Progenitor cell of endocrine pancreas (in vitro differentiated cells): ENCODE results near the gene KAT2B. TPM values are rescaled to one million over a fixed set of nuclear protein-coding genes. Genes with fewer than 3 reads are reported as not detected.

ENCODE experiments used
- DNase-seq: peaks from one replicate; pipeline ENCODE4 v3.0.0; 2021; ENCODE audit warnings: low spot score; ENCODE audit not compliant: unreplicated experiment
- H3K27ac Mint-ChIP-seq: 2 replicates; pipeline ENCODE4 v1.8.0; 2021; ENCODE audit warnings: mild to moderate bottlenecking, moderate library complexity, mixed read lengths
- H3K27me3 Mint-ChIP-seq: 2 replicates; pipeline ENCODE4 v1.8.0; 2021; ENCODE audit warnings: mixed read lengths
- H3K36me3 Mint-ChIP-seq: 2 replicates; pipeline ENCODE4 v1.8.0; 2022; ENCODE audit warnings: mixed read lengths; ENCODE audit not compliant: insufficient read depth
- H3K4me1 Mint-ChIP-seq: 2 replicates; pipeline ENCODE4 v1.8.0; 2021; ENCODE audit warnings: low read depth, mixed read lengths
- H3K4me3 Mint-ChIP-seq: 2 replicates; pipeline ENCODE4 v1.8.0; 2021; ENCODE audit warnings: low read depth, mild to moderate bottlenecking, moderate library complexity, mixed read lengths
- H3K9me3 Mint-ChIP-seq: 2 replicates; pipeline ENCODE4 v1.8.0; 2021; ENCODE audit warnings: low read depth, mixed read lengths
- CTCF ChIP-seq: fragments of 200-600 bp; sonication (generic); IDR thresholded peaks from one replicate; pipeline ENCODE4 v1.5.0; 2021; ENCODE audit warnings: antibody characterized with exemption, mild to moderate bottlenecking; ENCODE audit not compliant: unreplicated experiment
- total RNA-seq: library from RNA; stranded (reverse); gene quantifications from 2 replicates; pipeline ENCODE4 v1.2.1, GENCODE V29; 2021

KAT2B gene
- total RNA-seq, 1 donor from 2014 or later, result 17.1 TPM

GRCh38 chr3:20100151-20100550 lies 59.9 kb downstream of the KAT2B start:
- TF ChIP-seq CTCF, result no peak
- H3K27me3 Mint-ChIP-seq, result no peaks in the 10 kb centered on the region
- no peak overlapping the region for H3K27ac Mint-ChIP-seq
- no peak overlapping the region for H3K4me3 Mint-ChIP-seq
- peaks cover 2% of the 10 kb centered on the region for H3K36me3 Mint-ChIP-seq
- H3K9me3 Mint-ChIP-seq, result no peaks in the 10 kb centered on the region
- no peaks in the 10 kb centered on the region for H3K4me1 Mint-ChIP-seq
- DNase-seq, result no peak

- H3K4me1 Mint-ChIP-seq, result no peaks in the 10 kb centered on the region
- H3K36me3 Mint-ChIP-seq, result no peaks in the 10 kb centered on the region
- no peak overlapping the region for H3K4me3 Mint-ChIP-seq
- no peak overlapping the region for H3K27ac Mint-ChIP-seq
- H3K27me3 Mint-ChIP-seq, result no peaks in the 10 kb centered on the region
- DNase-seq, result no peak
- H3K9me3 Mint-ChIP-seq, result no peaks in the 10 kb centered on the region
- TF ChIP-seq CTCF, result no peak
Observed at GRCh38 chr3:20101041-20101440, 60.8 kb downstream of the KAT2B start.

GRCh38 chr3:20103731-20104130 lies 63.5 kb downstream of the KAT2B start:
- Mint-ChIP-seq H3K27ac (no peak overlapping the region), H3K4me1 (no peaks in the 10 kb centered on the region), H3K27me3 (no peaks in the 10 kb centered on the region), H3K4me3 (no peak overlapping the region), H3K36me3 (no peaks in the 10 kb centered on the region), H3K9me3 (no peaks in the 10 kb centered on the region)
- TF ChIP-seq CTCF, result no peak
- DNase-seq, result no peak

- Mint-ChIP-seq H3K36me3 (no peaks in the 10 kb centered on the region), H3K4me3 (no peak overlapping the region), H3K4me1 (no peaks in the 10 kb centered on the region), H3K27me3 (no peaks in the 10 kb centered on the region), H3K9me3 (no peaks in the 10 kb centered on the region), H3K27ac (no peak overlapping the region)
- no peak for TF ChIP-seq CTCF
- no peak for DNase-seq
Observed at GRCh38 chr3:20104167-20104661, 64.0 kb downstream of the KAT2B start.

- Mint-ChIP-seq H3K9me3 (no peaks in the 10 kb centered on the region), H3K4me3 (no peak overlapping the region), H3K27me3 (no peaks in the 10 kb centered on the region), H3K4me1 (no peaks in the 10 kb centered on the region), H3K36me3 (no peaks in the 10 kb centered on the region), H3K27ac (no peak overlapping the region)
- no peak for TF ChIP-seq CTCF
- no peak for DNase-seq
Observed at GRCh38 chr3:20105513-20106280, 65.5 kb downstream of the KAT2B start.
